Measurements from ENCODE around the gene FGG. TPM values are rescaled to one million over a fixed set of nuclear protein-coding genes. Genes with fewer than 3 reads are reported as not detected.

Gene FGG
- total and polyA plus RNA-seq, 2 experiments from 2014 or later = 1,415 to 1,531 TPM

GRCh38 chr4:154590329-154591006 is 22.0 kb downstream of the FGG start, which contains the start of gene FGA:
FGA (minus strand) TSS chr4:154590742; CDS start chr4:154590687, 55 bp downstream.
- H3K9me3 ChIP-seq (ENCODE audit: low read depth) = no peaks in the 10 kb centered on the region
- no peaks in the 10 kb centered on the region for H3K27me3 ChIP-seq
- DNase-seq (ENCODE audit: low spot score) = peak; percentile 72
- TF ChIP-seq EZH2 (IDR thresholded peaks at IDR 0.05; ENCODE audit: borderline replicate concordance) (no peak), CTCF (IDR thresholded peaks at IDR 0.05; ENCODE audit: poor library complexity) (no peak), EZH2phosphoT487 (IDR thresholded peaks at IDR 0.05; ENCODE audit: low read depth, severe bottlenecking, unreplicated experiment) (no peak)
- H2AFZ ChIP-seq = no peak within 1 kb of the TSS
- peak within 1 kb of the TSS; percentile 34 for H3K27ac ChIP-seq
- H3K9me2 ChIP-seq (replicated peaks; ENCODE audit: insufficient read depth) = no peaks in the 10 kb centered on the region
- H3K4me3 ChIP-seq = peak within 1 kb of the TSS; percentile 27
- no peaks in the 10 kb centered on the region for H3K36me3 ChIP-seq (replicated peaks; ENCODE audit: insufficient read depth, low read depth)
- peak within 1 kb of the TSS; percentile 69 for H3K4me2 ChIP-seq
- H4K20me1 ChIP-seq (ENCODE audit: insufficient read depth, poor library complexity, severe bottlenecking) = no peaks in the 10 kb centered on the region
- H3K4me1 ChIP-seq (ENCODE audit: insufficient read depth) = peaks cover 9% of the 10 kb centered on the region
- no peaks in the 10 kb centered on the region for H3K79me2 ChIP-seq
- 51% methylated on average over 3 of the region's 3 CpGs for WGBS (ENCODE audit: low lambda C conversion rate, missing lambda C conversion rate)

DNA sequence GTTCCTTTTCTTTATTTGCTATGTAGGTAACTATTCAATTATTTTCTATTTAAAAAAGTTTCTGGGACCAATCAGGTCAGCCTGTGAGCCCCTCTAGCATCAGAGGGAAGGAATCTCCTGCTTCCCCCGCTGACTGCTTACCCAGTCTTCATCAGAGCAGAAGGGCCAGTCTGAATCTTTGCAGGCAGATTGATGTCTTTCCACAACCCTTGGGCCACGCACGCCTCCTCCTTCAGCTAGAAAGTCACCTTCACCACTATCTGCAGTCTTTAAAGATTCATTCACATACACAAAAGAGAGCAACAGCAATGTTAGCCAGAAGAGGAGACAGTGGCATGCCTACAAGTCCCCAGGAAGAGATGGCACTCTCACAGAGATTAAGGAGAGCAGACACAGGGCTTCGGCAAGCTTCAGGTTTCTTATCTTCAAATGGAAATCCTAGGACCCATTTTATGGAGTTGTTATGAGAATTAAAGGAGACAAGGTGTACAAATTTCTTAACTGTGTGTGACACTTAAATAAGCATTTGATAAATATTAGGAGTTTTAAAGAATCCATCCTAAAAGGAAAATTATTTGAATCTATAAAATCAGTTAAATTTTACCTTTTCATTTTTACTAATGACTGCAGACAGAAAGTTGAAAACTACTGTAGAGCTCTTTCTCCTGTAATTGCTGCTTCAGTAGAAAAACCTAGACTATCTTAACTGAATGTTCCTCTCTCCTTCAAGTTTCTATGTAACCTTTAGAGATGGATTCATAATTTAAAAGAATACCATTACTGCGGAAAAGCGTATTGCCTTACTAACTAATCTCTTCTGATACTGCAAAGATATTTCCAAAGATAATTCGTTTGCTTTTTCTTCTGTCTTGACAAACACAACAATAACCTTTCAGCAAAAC is 22.9 kb downstream of the FGG start:
- peak overlapping the region; percentile 27 for H3K4me3 ChIP-seq
- DNase-seq (ENCODE audit: low spot score) = no peak
- H3K4me2 ChIP-seq = peak overlapping the region; percentile 69

GRCh38 chr4:154588198-154588597 is 24.3 kb downstream of the FGG start:
- no peaks in the 10 kb centered on the region for H4K20me1 ChIP-seq (ENCODE audit: insufficient read depth, poor library complexity, severe bottlenecking)
- peak overlapping the region; percentile 69 for H3K4me2 ChIP-seq
- peaks cover 9% of the 10 kb centered on the region for H3K4me1 ChIP-seq (ENCODE audit: insufficient read depth)
- H3K9me3 ChIP-seq (ENCODE audit: low read depth) = no peaks in the 10 kb centered on the region
- no peak for DNase-seq (ENCODE audit: low spot score)
- no peaks in the 10 kb centered on the region for H3K79me2 ChIP-seq
- no peak overlapping the region for H3K27ac ChIP-seq
- H3K27me3 ChIP-seq = no peaks in the 10 kb centered on the region
- 89% methylated on average over 2 of the region's 2 CpGs for WGBS (ENCODE audit: low lambda C conversion rate, missing lambda C conversion rate)
- H2AFZ ChIP-seq = no peak overlapping the region
- H3K9me2 ChIP-seq (replicated peaks; ENCODE audit: insufficient read depth) = no peaks in the 10 kb centered on the region
- no peak for TF ChIP-seq EZH2phosphoT487 (IDR thresholded peaks at IDR 0.05; ENCODE audit: low read depth, severe bottlenecking, unreplicated experiment)
- TF ChIP-seq CTCF (IDR thresholded peaks at IDR 0.05; ENCODE audit: poor library complexity) = no peak
- no peak for TF ChIP-seq EZH2 (IDR thresholded peaks at IDR 0.05; ENCODE audit: borderline replicate concordance)
- no peak overlapping the region for H3K4me3 ChIP-seq
- H3K36me3 ChIP-seq (replicated peaks; ENCODE audit: insufficient read depth, low read depth) = no peaks in the 10 kb centered on the region

More for the DNA sequence above, 22.9 kb downstream of the FGG start:
- peaks cover 9% of the 10 kb centered on the region for H3K4me1 ChIP-seq (ENCODE audit: insufficient read depth)
- no peaks in the 10 kb centered on the region for H3K9me3 ChIP-seq (ENCODE audit: low read depth)
- TF ChIP-seq CTCF (IDR thresholded peaks at IDR 0.05; ENCODE audit: poor library complexity) (no peak), EZH2 (IDR thresholded peaks at IDR 0.05; ENCODE audit: borderline replicate concordance) (no peak), EZH2phosphoT487 (IDR thresholded peaks at IDR 0.05; ENCODE audit: low read depth, severe bottlenecking, unreplicated experiment) (no peak)
- H2AFZ ChIP-seq = no peak overlapping the region
- H4K20me1 ChIP-seq (ENCODE audit: insufficient read depth, poor library complexity, severe bottlenecking) = no peaks in the 10 kb centered on the region
- peak overlapping the region; percentile 34 for H3K27ac ChIP-seq
- 51% methylated on average over 7 of the region's 7 CpGs for WGBS (ENCODE audit: low lambda C conversion rate, missing lambda C conversion rate)
- no peaks in the 10 kb centered on the region for H3K36me3 ChIP-seq (replicated peaks; ENCODE audit: insufficient read depth, low read depth)
- no peaks in the 10 kb centered on the region for H3K27me3 ChIP-seq
- H3K9me2 ChIP-seq (replicated peaks; ENCODE audit: insufficient read depth) = no peaks in the 10 kb centered on the region
- no peaks in the 10 kb centered on the region for H3K79me2 ChIP-seq
